UCSD-AML1 (cell line): ENCODE results near the gene STAT5A.
A peak's percentile ranks its signal among the peaks of the same experiment; 100 is the strongest.

Experiments
- DNase-seq: peaks from one replicate; lab custom pipeline; 2025; ENCODE audit not compliant: unreplicated experiment; lab: John Stamatoyannopoulos, UW

STAT5A gene

GRCh38 chr17:42322382-42323267, 34.3 kb downstream of the STAT5A start:
- DNase-seq: peak; percentile 90

GRCh38 chr17:42323268-42323773, 35.0 kb downstream of the STAT5A start:
- no peak for DNase-seq

GRCh38 chr17:42325026-42325425, 36.7 kb downstream of the STAT5A start:
- DNase-seq: no peak

GRCh38 chr17:42329025-42329976, 41.0 kb downstream of the STAT5A start:
- DNase-seq: no peak

GRCh38 chr17:42333053-42333452, 44.8 kb downstream of the STAT5A start:
- no peak for DNase-seq

GRCh38 chr17:42334677-42335076, 46.4 kb downstream of the STAT5A start:
- DNase-seq: no peak

GRCh38 chr17:42337442-42337841, 49.1 kb downstream of the STAT5A start:
- DNase-seq: no peak

- no peak for DNase-seq
These were observed 50.2 kb downstream of the STAT5A start for GRCh38 chr17:42338427-42338985.

- no peak for DNase-seq
These were observed 50.9 kb downstream of the STAT5A start for GRCh38 chr17:42339221-42339620.

GRCh38 chr17:42340691-42341127, 52.4 kb downstream of the STAT5A start:
- no peak for DNase-seq

GRCh38 chr17:42341568-42341967, 53.3 kb downstream of the STAT5A start:
- DNase-seq: no peak

- no peak for DNase-seq
These were observed 54.1 kb downstream of the STAT5A start for GRCh38 chr17:42342242-42343008.

GRCh38 chr17:42345396-42346073, 57.2 kb downstream of the STAT5A start:
- no peak for DNase-seq

GRCh38 chr17:42346481-42346880, 58.2 kb downstream of the STAT5A start:
- DNase-seq: no peak

GRCh38 chr17:42347198-42347597, 58.9 kb downstream of the STAT5A start:
- no peak for DNase-seq

GRCh38 chr17:42347606-42348005, 59.3 kb downstream of the STAT5A start:
- DNase-seq: no peak

- no peak for DNase-seq
These were observed 59.8 kb downstream of the STAT5A start for GRCh38 chr17:42348104-42348503.

- no peak for DNase-seq
These were observed 66.9 kb downstream of the STAT5A start for GRCh38 chr17:42354956-42355843.

GRCh38 chr17:42358434-42358833, 70.1 kb downstream of the STAT5A start:
- DNase-seq: no peak
